GM12874 (cell line): ENCODE data around the gene GYS1.

Experiments
- CTCF ChIP-seq: IDR thresholded peaks from 2 replicates; pipeline ENCODE4 v1.5.1; 2011; ENCODE audit warnings: low read depth, mild to moderate bottlenecking, control low read depth, low read length, moderate library complexity; ENCODE audit not compliant: insufficient read depth

Gene GYS1

GRCh38 chr19:48963371-48964204, 29.5 kb downstream of the GYS1 start:
- TF ChIP-seq CTCF = no peak

- no peak for TF ChIP-seq CTCF
These were observed 30.3 kb downstream of the GYS1 start for GRCh38 chr19:48962849-48963165.

GRCh38 chr19:48962029-48962848, 30.9 kb downstream of the GYS1 start:
- no peak for TF ChIP-seq CTCF

- no peak for TF ChIP-seq CTCF
These were observed 31.5 kb downstream of the GYS1 start for GRCh38 chr19:48961673-48962028.

GRCh38 chr19:48961051-48961649, 32.0 kb downstream of the GYS1 start:
- no peak for TF ChIP-seq CTCF

GRCh38 chr19:48959341-48960239, 33.5 kb downstream of the GYS1 start:
- no peak for TF ChIP-seq CTCF
